GM18505 (cell line): Measurements from ENCODE around the gene CXADR.

Source experiments
- ATAC-seq: cut with Tn5 transposase; IDR thresholded peaks from one replicate; pipeline ENCODE4 v1.9.1; 2021; ENCODE audit not compliant: unreplicated experiment
- POLR2A ChIP-seq: IDR thresholded peaks from 4 replicates; pipeline ENCODE4 v1.6.1; 2011; ENCODE audit warnings: borderline replicate concordance; ENCODE audit not compliant: insufficient read depth, insufficient read length; ENCODE audit errors: extremely low read depth

The CXADR gene

GRCh38 chr21:17539743-17540341 lies 27.0 kb downstream of the CXADR start:
- no peak for ATAC-seq
- no peak for TF ChIP-seq POLR2A

- no peak for ATAC-seq
- no peak for TF ChIP-seq POLR2A
Observed at GRCh38 chr21:17540530-17540929, 27.7 kb downstream of the CXADR start.

GRCh38 chr21:17542371-17543011 lies 29.6 kb downstream of the CXADR start:
- TF ChIP-seq POLR2A = no peak
- ATAC-seq = no peak

GRCh38 chr21:17545007-17545406 lies 32.2 kb downstream of the CXADR start:
- TF ChIP-seq POLR2A = no peak
- ATAC-seq = no peak

- no peak for ATAC-seq
- no peak for TF ChIP-seq POLR2A
Observed at GRCh38 chr21:17548262-17548661, 35.4 kb downstream of the CXADR start.

- ATAC-seq = no peak
- no peak for TF ChIP-seq POLR2A
Observed at GRCh38 chr21:17550671-17551308, 37.9 kb downstream of the CXADR start.

GRCh38 chr21:17552410-17552809 lies 39.6 kb downstream of the CXADR start:
- TF ChIP-seq POLR2A = no peak
- ATAC-seq = no peak

GRCh38 chr21:17554120-17554519 lies 41.3 kb downstream of the CXADR start:
- no peak for ATAC-seq
- TF ChIP-seq POLR2A = no peak

- ATAC-seq = no peak
- no peak for TF ChIP-seq POLR2A
Observed at GRCh38 chr21:17554679-17555465, 42.0 kb downstream of the CXADR start.

- ATAC-seq = no peak
- TF ChIP-seq POLR2A = no peak
Observed at GRCh38 chr21:17560377-17561025, 47.7 kb downstream of the CXADR start.

GRCh38 chr21:17570786-17571185 lies 57.9 kb downstream of the CXADR start:
- TF ChIP-seq POLR2A = no peak
- ATAC-seq = no peak

- no peak for ATAC-seq
- TF ChIP-seq POLR2A = no peak
Observed at GRCh38 chr21:17572431-17572830, 59.6 kb downstream of the CXADR start.

GRCh38 chr21:17575076-17575475 lies 62.2 kb downstream of the CXADR start:
- TF ChIP-seq POLR2A = no peak
- ATAC-seq = no peak

- no peak for TF ChIP-seq POLR2A
- ATAC-seq = no peak
Observed at GRCh38 chr21:17576080-17576835, 63.4 kb downstream of the CXADR start.
